AG04450 (cell line): ENCODE results near the gene KRT75. TPM values are rescaled to one million over a fixed set of nuclear protein-coding genes. Genes with fewer than 3 reads are reported as not detected.

Experiments used
- CTCF ChIA-PET: fragments of 300-600, 350-600 bp; formaldehyde crosslinking; extraction: SDS; loops from one replicate; lab custom pipeline; 2022; ENCODE audit warnings: antibody characterized with exemption, inconsistent platforms; lab: Charles Lee
- POLR2A ChIA-PET: fragments of 350-600 bp; formaldehyde crosslinking; extraction: SDS; loops from one replicate; lab custom pipeline; 2021; ENCODE audit warnings: antibody characterized with exemption, inconsistent platforms; lab: Yijun Ruan, JAX
- DNase-seq: peaks from one replicate; pipeline ENCODE4 v3.0.0-alpha.2; 2011; ENCODE audit warnings: low read depth, low spot score
- H3K27ac ChIP-seq: one replicate; pipeline ENCODE4 v1.5.1; 2012; ENCODE audit warnings: low read depth, low read length, control low read depth
- H3K27me3 ChIP-seq: one replicate; pipeline ENCODE4 v1.6.0; 2012; ENCODE audit warnings: low read length; ENCODE audit not compliant: control insufficient read depth, insufficient read depth
- H3K4me3 ChIP-seq: 2 replicates; pipeline ENCODE4 v1.5.1; 2011; ENCODE audit warnings: mild to moderate bottlenecking, low read depth, low read length, control low read depth
- H3K9me3 ChIP-seq: 2 replicates; pipeline ENCODE4 v1.5.1; 2012; ENCODE audit warnings: low read length; ENCODE audit not compliant: control insufficient read depth, insufficient read depth
- polyA plus RNA-seq: library from polyadenylated mRNA; depleted of rRNA; stranded (reverse); fragments of >200 nt; gene quantifications from 2 replicates; pipeline ENCODE4 v1.2.3, GENCODE V29; 2011
- TF ChIP-seq, protein P1 (sequence below): IDR thresholded peaks from 2 replicates; pipeline ENCODE4 v1.5.1; 2011; ENCODE audit warnings: low read depth, low read length, control low read depth, inconsistent platforms

KRT75 gene
- polyA plus RNA-seq, 1 experiment: not detected

- CTCF ChIA-PET: interaction anchor here (0.6 to 2.8 kb wide), 2 partner anchors 29 to 290 kb away, joined by 3 to 9 read pairs; no protein-coding TSS in a partner anchor
- H3K27me3 ChIP-seq: peaks cover 18% of the 10 kb centered on the region
- TF ChIP-seq, protein P1, sequence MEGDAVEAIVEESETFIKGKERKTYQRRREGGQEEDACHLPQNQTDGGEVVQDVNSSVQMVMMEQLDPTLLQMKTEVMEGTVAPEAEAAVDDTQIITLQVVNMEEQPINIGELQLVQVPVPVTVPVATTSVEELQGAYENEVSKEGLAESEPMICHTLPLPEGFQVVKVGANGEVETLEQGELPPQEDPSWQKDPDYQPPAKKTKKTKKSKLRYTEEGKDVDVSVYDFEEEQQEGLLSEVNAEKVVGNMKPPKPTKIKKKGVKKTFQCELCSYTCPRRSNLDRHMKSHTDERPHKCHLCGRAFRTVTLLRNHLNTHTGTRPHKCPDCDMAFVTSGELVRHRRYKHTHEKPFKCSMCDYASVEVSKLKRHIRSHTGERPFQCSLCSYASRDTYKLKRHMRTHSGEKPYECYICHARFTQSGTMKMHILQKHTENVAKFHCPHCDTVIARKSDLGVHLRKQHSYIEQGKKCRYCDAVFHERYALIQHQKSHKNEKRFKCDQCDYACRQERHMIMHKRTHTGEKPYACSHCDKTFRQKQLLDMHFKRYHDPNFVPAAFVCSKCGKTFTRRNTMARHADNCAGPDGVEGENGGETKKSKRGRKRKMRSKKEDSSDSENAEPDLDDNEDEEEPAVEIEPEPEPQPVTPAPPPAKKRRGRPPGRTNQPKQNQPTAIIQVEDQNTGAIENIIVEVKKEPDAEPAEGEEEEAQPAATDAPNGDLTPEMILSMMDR: no peak
- H3K27ac ChIP-seq: no peak overlapping the region
- no peak for DNase-seq
- no peaks in the 10 kb centered on the region for H3K9me3 ChIP-seq
- no peak overlapping the region for H3K4me3 ChIP-seq
- POLR2A ChIA-PET: no interaction called here
Measured at GRCh38 chr12:52401526-52401925, 32.6 kb downstream of the KRT75 start.

DNA sequence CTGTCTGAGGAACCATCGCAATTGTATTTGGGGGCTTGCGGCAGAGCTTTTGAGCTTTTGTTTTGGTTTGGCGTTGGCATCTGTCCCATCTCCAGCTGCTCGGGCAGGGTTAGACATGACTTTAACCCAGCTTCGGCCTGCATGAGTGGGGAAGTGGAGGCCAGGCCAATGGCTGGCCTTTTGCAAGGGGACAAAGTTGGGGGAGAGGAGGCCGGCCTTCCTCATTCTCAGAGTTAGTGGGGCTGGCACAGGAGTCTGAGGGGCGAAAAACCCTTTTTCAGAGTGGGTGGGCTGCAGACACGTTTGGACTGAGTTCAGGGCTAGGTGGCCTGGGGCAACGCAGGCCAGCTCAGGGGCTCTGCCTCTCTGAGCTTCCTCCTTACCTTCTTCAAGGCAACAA lies 33.3 kb downstream of the KRT75 start:
- no peak overlapping the region for H3K27ac ChIP-seq
- no peak overlapping the region for H3K4me3 ChIP-seq
- peaks cover 20% of the 10 kb centered on the region for H3K27me3 ChIP-seq
- H3K9me3 ChIP-seq: no peaks in the 10 kb centered on the region
- TF ChIP-seq, protein P1: no peak
- ChIA-PET CTCF (interaction anchor here (2.8 kb wide), 1 partner anchor 28 kb away, joined by 9 read pairs; no protein-coding TSS in a partner anchor), POLR2A (no interaction called here)
- no peak for DNase-seq

- Histone ChIP-seq H3K27me3 (peaks cover 22% of the 10 kb centered on the region), H3K27ac (no peak overlapping the region), H3K4me3 (no peak overlapping the region), H3K9me3 (no peaks in the 10 kb centered on the region)
- CTCF ChIA-PET: no interaction called here
- DNase-seq: no peak
- POLR2A ChIA-PET: no interaction called here
- TF ChIP-seq, protein P1: no peak
Measured at GRCh38 chr12:52399756-52400155, 34.4 kb downstream of the KRT75 start.

DNA sequence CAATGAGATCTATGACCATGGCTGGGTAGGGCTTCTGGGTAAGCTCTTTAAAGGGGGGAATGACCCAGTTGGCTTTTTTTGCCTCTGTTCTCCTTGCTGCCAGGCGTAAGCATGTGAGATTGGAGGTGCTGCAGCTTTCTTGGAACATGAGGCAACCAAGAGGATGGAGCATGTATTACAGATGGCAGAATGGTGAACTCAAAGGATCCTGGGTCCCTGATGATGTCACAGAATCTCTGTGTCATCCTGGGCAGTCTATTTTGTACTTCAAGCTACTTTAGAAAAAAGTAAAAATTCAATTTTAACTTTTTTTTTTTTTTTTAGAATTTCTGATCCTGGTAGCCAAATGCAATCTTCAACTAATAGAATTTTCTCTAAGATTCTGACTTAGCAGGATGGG lies 36.0 kb downstream of the KRT75 start:
- CTCF ChIA-PET: interaction anchor here (0.6 to 1.3 kb wide), 2 partner anchors 26 to 481 kb away, joined by 5 read pairs; no protein-coding TSS in a partner anchor

GRCh38 chr12:52396656-52397055 lies 37.5 kb downstream of the KRT75 start:
- Histone ChIP-seq H3K27ac (no peak overlapping the region), H3K27me3 (peaks cover 31% of the 10 kb centered on the region), H3K4me3 (no peak overlapping the region), H3K9me3 (no peaks in the 10 kb centered on the region)
- ChIA-PET POLR2A (no interaction called here), CTCF (interaction anchor here (1.1 to 1.7 kb wide), 2 partner anchors 25 to 240 kb away, joined by 3 to 7 read pairs; no protein-coding TSS in a partner anchor)
- TF ChIP-seq, protein P1: no peak
- DNase-seq: no peak

More for the DNA sequence above, 36.0 kb downstream of the KRT75 start:
- Histone ChIP-seq H3K4me3 (no peak overlapping the region), H3K27ac (no peak overlapping the region), H3K27me3 (peaks cover 28% of the 10 kb centered on the region), H3K9me3 (no peaks in the 10 kb centered on the region)
- POLR2A ChIA-PET: no interaction called here
- TF ChIP-seq, protein P1: no peak
- DNase-seq: no peak
